Activated CD8-positive, alpha-beta memory T cell treated with anti-CD3 and anti-CD28 coated beads for 24 hours (primary cell): ENCODE data around the gene PRKCE.
"Not testable (repeated sequence)": the region's sequence is repeated elsewhere in the genome, so short reads cannot be mapped to it uniquely, and the experiment has no call there.

Source experiments
- DNase-seq: peaks from one replicate; pipeline ENCODE4 v3.0.0-alpha.2; 2020

PRKCE gene

GRCh38 chr2:46184794-46185583 is 533.5 kb downstream of the PRKCE start:
- peak; percentile 47 for DNase-seq

GRCh38 chr2:46187112-46187618 is 535.7 kb downstream of the PRKCE start:
- DNase-seq = peak; percentile 72

- no peak for DNase-seq
These were observed 536.7 kb downstream of the PRKCE start for GRCh38 chr2:46188041-46188716.

GRCh38 chr2:46193356-46193755 is 541.9 kb downstream of the PRKCE start:
- peak; percentile 47 for DNase-seq

- DNase-seq = no peak
These were observed 542.4 kb downstream of the PRKCE start for GRCh38 chr2:46193855-46194254.

GRCh38 chr2:46194856-46195255 is 543.4 kb downstream of the PRKCE start:
- DNase-seq = no peak

GRCh38 chr2:46195819-46196218 is 544.3 kb downstream of the PRKCE start:
- no peak for DNase-seq

- no peak for DNase-seq
These were observed 545.5 kb downstream of the PRKCE start for GRCh38 chr2:46196871-46197462.

GRCh38 chr2:46197672-46198071 is 546.2 kb downstream of the PRKCE start:
- no peak for DNase-seq

GRCh38 chr2:46198164-46198883 is 546.8 kb downstream of the PRKCE start:
- no peak for DNase-seq

GRCh38 chr2:46198966-46199365 is 547.5 kb downstream of the PRKCE start:
- DNase-seq = no peak

- DNase-seq = no peak
These were observed 548.7 kb downstream of the PRKCE start for GRCh38 chr2:46200100-46200690.

GRCh38 chr2:46200861-46201605 is 549.6 kb downstream of the PRKCE start:
- no peak for DNase-seq

- DNase-seq = no peak
These were observed 551.0 kb downstream of the PRKCE start for GRCh38 chr2:46202453-46202852.

GRCh38 chr2:46202987-46203386 is 551.5 kb downstream of the PRKCE start:
- no peak for DNase-seq

- DNase-seq = not testable (repeated sequence)
These were observed 552.2 kb downstream of the PRKCE start for GRCh38 chr2:46203636-46204035.

GRCh38 chr2:46207591-46207990 is 556.1 kb downstream of the PRKCE start:
- DNase-seq = no peak

- DNase-seq = no peak
These were observed 557.3 kb downstream of the PRKCE start for GRCh38 chr2:46208766-46209165.

- DNase-seq = no peak
These were observed 558.6 kb downstream of the PRKCE start for GRCh38 chr2:46210063-46210462.

GRCh38 chr2:46211461-46211860 is 560.0 kb downstream of the PRKCE start:
- DNase-seq = no peak

GRCh38 chr2:46213906-46214305 is 562.4 kb downstream of the PRKCE start:
- DNase-seq = no peak

- DNase-seq = no peak
These were observed 564.7 kb downstream of the PRKCE start for GRCh38 chr2:46216213-46216612.
